Loucy (cell line): ENCODE measurements around the gene PREX1.

Experiments used
- H2AFZ ChIP-seq: fragments of 200-600 bp; sonication (generic); 2 replicates; pipeline ENCODE4 v1.6.0; 2016; ENCODE audit warnings: antibody characterized with exemption, mild to moderate bottlenecking, low read length, moderate library complexity
- H3F3A ChIP-seq: fragments of 200-600 bp; 2 replicates; pipeline ENCODE4 v1.6.0; 2016; ENCODE audit warnings: antibody characterized with exemption, low read depth, mild to moderate bottlenecking
- H3K27me3 ChIP-seq: fragments of 200-600 bp; sonication (generic); 2 replicates; pipeline ENCODE4 v1.6.1; 2014; ENCODE audit warnings: low read length, mild to moderate bottlenecking; ENCODE audit not compliant: insufficient read depth, poor library complexity, severe bottlenecking
- H3K36me3 ChIP-seq: fragments of 200-600 bp; sonication (generic); 2 replicates; pipeline ENCODE4 v1.6.1; 2016; ENCODE audit warnings: low read length; ENCODE audit not compliant: insufficient read depth
- H3K4me1 ChIP-seq: fragments of 200-600 bp; sonication (generic); 2 replicates; pipeline ENCODE4 v1.5.1; 2014; ENCODE audit warnings: low read length, mild to moderate bottlenecking; ENCODE audit not compliant: insufficient read depth, poor library complexity, severe bottlenecking
- H3K4me2 ChIP-seq: fragments of 200-600 bp; sonication (generic); 2 replicates; pipeline ENCODE4 v1.6.0; 2014; ENCODE audit warnings: antibody characterized with exemption, low read length, low read depth, mild to moderate bottlenecking; ENCODE audit not compliant: poor library complexity, severe bottlenecking
- H3K4me3 ChIP-seq: fragments of 200-600 bp; sonication (generic); 2 replicates; pipeline ENCODE4 v1.5.1; 2014; ENCODE audit warnings: low read length, mild to moderate bottlenecking, mixed read lengths; ENCODE audit not compliant: poor library complexity, severe bottlenecking
- H3K79me2 ChIP-seq: fragments of 200-600 bp; sonication (generic); 2 replicates; pipeline ENCODE4 v1.6.1; 2014; ENCODE audit warnings: low read length; ENCODE audit not compliant: insufficient read depth
- H3K9ac ChIP-seq: fragments of 200-600 bp; sonication (generic); 2 replicates; pipeline ENCODE4 v1.6.0; 2014; ENCODE audit warnings: mild to moderate bottlenecking, low read depth, low read length, moderate library complexity; ENCODE audit not compliant: poor library complexity, severe bottlenecking
- H3K9me2 ChIP-seq: fragments of 200-600 bp; sonication (generic); replicated peaks from 2 replicates; pipeline ENCODE4 v1.6.1; 2016; ENCODE audit warnings: low read depth, low read length, mixed read lengths
- H3K9me3 ChIP-seq: fragments of 200-600 bp; sonication (generic); 2 replicates; pipeline ENCODE4 v1.6.1; 2014; ENCODE audit warnings: mild to moderate bottlenecking, antibody characterized with exemption, low read length, low read depth; ENCODE audit not compliant: insufficient read depth
- H4K20me1 ChIP-seq: fragments of 200-600 bp; sonication (generic); 2 replicates; pipeline ENCODE4 v1.6.0; 2014; ENCODE audit warnings: antibody characterized with exemption, low read length, mild to moderate bottlenecking; ENCODE audit not compliant: insufficient read depth, poor library complexity, severe bottlenecking
- CTCF ChIP-seq: fragments of 200-600 bp; sonication (generic); conservative IDR thresholded peaks from 2 replicates; pipeline ENCODE4 v1.5.1; 2014; ENCODE audit warnings: mild to moderate bottlenecking, antibody characterized with exemption, low read length
- EZH2phosphoT487 ChIP-seq: fragments of 200-600 bp; IDR thresholded peaks from 2 replicates; pipeline ENCODE4 v1.6.1; 2018; ENCODE audit warnings: antibody characterized with exemption, mild to moderate bottlenecking, moderate library complexity, borderline replicate concordance

PREX1 gene

GRCh38 chr20:48639899-48640298, 187.9 kb downstream of the PREX1 start:
- no peak overlapping the region for H3K4me3 ChIP-seq
- H2AFZ ChIP-seq = no peak overlapping the region
- no peaks in the 10 kb centered on the region for H3K9me2 ChIP-seq
- H3K36me3 ChIP-seq = peaks cover 29% of the 10 kb centered on the region; the same call in 1 of the 2 replicates
- no peak overlapping the region for H3K9ac ChIP-seq
- H3K79me2 ChIP-seq = no peaks in the 10 kb centered on the region
- H3K9me3 ChIP-seq = no peaks in the 10 kb centered on the region
- no peaks in the 10 kb centered on the region for H3K27me3 ChIP-seq
- no peaks in the 10 kb centered on the region for H3F3A ChIP-seq
- no peaks in the 10 kb centered on the region for H4K20me1 ChIP-seq
- no peaks in the 10 kb centered on the region for H3K4me1 ChIP-seq
- TF ChIP-seq CTCF = no peak
- TF ChIP-seq EZH2phosphoT487 = no peak
- no peak overlapping the region for H3K4me2 ChIP-seq

DNA sequence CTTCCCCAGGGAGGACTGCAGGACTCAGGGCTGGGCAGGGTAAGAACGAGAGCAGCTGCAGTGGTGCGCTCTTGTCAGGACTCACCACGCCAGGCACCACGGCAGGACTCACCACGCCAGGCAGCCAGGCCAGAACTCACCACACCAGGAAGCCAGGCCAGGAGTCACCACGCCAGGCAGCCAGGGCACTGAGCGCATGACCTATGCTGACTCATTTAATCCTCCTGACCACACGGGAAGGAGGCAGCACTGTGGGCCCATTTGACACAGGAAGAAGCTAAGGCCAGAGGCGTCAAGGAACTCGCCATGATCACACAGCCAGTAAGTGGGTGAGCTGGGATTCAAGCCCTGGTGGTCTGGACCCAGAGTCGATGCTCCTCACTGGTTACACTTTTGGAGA, 189.3 kb downstream of the PREX1 start:
- Histone ChIP-seq H3K9me3 (no peaks in the 10 kb centered on the region), H3K9me2 (no peaks in the 10 kb centered on the region), H3K36me3 (peaks cover 22% of the 10 kb centered on the region; the same call in 1 of the 2 replicates), H3K4me3 (no peak overlapping the region), H3F3A (no peaks in the 10 kb centered on the region), H3K79me2 (no peaks in the 10 kb centered on the region), H3K9ac (no peak overlapping the region), H4K20me1 (no peaks in the 10 kb centered on the region), H2AFZ (no peak overlapping the region), H3K4me1 (no peaks in the 10 kb centered on the region), H3K4me2 (no peak overlapping the region), H3K27me3 (no peaks in the 10 kb centered on the region)
- no peak for TF ChIP-seq EZH2phosphoT487
- TF ChIP-seq CTCF = no peak

GRCh38 chr20:48637461-48637860, 190.3 kb downstream of the PREX1 start:
- Histone ChIP-seq H3K4me2 (no peak overlapping the region), H3K36me3 (peaks cover 22% of the 10 kb centered on the region; the same call in 1 of the 2 replicates), H3K9ac (no peak overlapping the region), H4K20me1 (no peaks in the 10 kb centered on the region), H3K4me1 (no peaks in the 10 kb centered on the region), H3K79me2 (no peaks in the 10 kb centered on the region), H3K4me3 (no peak overlapping the region), H2AFZ (no peak overlapping the region), H3K9me2 (no peaks in the 10 kb centered on the region), H3K27me3 (no peaks in the 10 kb centered on the region), H3K9me3 (no peaks in the 10 kb centered on the region), H3F3A (no peaks in the 10 kb centered on the region)
- TF ChIP-seq CTCF (no peak), EZH2phosphoT487 (no peak)
